Measurements from ENCODE around the gene PMM1.
"Not testable (repeated sequence)": the region's sequence is repeated elsewhere in the genome, so short reads cannot be mapped to it uniquely, and the experiment has no call there.

- not testable (repeated sequence) for TF ChIP-seq EP300, POLR2A (IDR thresholded peaks at IDR 0.05)
Measured at GRCh38 chr22:41593336-41593960, 3.8 kb upstream of the PMM1 start.

Measured in stomach (tissue), 4 donors.